ENCODE results near the gene PHF21B.
"Not testable (repeated sequence)": the region's sequence is repeated elsewhere in the genome, so short reads cannot be mapped to it uniquely, and the experiment has no call there.

DNA sequence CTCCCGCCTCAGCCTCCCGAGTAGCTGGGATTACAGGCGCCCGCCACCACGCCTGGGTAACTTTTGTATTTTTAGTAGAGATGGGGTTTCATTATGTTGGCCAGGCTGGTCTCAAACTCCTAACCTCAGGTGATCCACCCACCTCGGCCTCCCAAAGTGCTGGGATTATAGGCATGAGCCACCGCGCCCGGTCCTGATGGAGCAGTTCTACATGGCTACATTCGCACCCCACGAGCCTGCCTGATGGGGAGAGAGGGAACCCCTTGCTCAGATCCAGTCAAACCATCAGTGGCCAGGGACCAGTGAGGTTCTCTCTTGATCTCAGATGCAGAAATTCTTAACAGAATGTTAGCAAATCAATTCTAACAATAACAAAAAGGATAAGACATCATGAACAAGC, 88.0 kb downstream of the PHF21B start:
- TF ChIP-seq, protein P1, sequence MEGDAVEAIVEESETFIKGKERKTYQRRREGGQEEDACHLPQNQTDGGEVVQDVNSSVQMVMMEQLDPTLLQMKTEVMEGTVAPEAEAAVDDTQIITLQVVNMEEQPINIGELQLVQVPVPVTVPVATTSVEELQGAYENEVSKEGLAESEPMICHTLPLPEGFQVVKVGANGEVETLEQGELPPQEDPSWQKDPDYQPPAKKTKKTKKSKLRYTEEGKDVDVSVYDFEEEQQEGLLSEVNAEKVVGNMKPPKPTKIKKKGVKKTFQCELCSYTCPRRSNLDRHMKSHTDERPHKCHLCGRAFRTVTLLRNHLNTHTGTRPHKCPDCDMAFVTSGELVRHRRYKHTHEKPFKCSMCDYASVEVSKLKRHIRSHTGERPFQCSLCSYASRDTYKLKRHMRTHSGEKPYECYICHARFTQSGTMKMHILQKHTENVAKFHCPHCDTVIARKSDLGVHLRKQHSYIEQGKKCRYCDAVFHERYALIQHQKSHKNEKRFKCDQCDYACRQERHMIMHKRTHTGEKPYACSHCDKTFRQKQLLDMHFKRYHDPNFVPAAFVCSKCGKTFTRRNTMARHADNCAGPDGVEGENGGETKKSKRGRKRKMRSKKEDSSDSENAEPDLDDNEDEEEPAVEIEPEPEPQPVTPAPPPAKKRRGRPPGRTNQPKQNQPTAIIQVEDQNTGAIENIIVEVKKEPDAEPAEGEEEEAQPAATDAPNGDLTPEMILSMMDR (IDR thresholded peaks at IDR 0.05), result not testable (repeated sequence)
- not testable (repeated sequence) for TF ChIP-seq POLR2A (IDR thresholded peaks at IDR 0.05)
